Right kidney (tissue), 9 donors: ENCODE results near the gene SMAGP.
A peak's percentile ranks its signal among the peaks of the same experiment; 100 is the strongest.
"Not testable (repeated sequence)": the region's sequence is repeated elsewhere in the genome, so short reads cannot be mapped to it uniquely, and the experiment has no call there.

Experiments used
- DNase-seq: peaks from one replicate; pipeline ENCODE4 v3.0.0-alpha.2; 2016
- long read RNA-seq, 8 donors: transcript quantifications; one replicate each; lab custom pipeline, GENCODE V29; 2026

Gene SMAGP, protein sequence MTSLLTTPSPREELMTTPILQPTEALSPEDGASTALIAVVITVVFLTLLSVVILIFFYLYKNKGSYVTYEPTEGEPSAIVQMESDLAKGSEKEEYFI
- long read RNA-seq, donor 1, transcript SMAGP-203 (4 exons, 2,350 nt) = major isoform, 5 of 11 reads
- long read RNA-seq, donor 1, partial matches to known transcripts = 0 of 11 reads
- long read RNA-seq, donor 1, other reads (novel, unspliced or antisense) = 0 of 11 reads
- long read RNA-seq, donor 2, partial matches to known transcripts = 0 of 10 reads
- long read RNA-seq, donor 2, other reads (novel, unspliced or antisense) = 0 of 10 reads
- long read RNA-seq, donor 3, partial matches to known transcripts = 0 of 4 reads
- long read RNA-seq, donor 3, other reads (novel, unspliced or antisense) = 0 of 4 reads
- long read RNA-seq, donor 4, transcript SMAGP-203 (4 exons, 2,350 nt) = major isoform, 6 of 9 reads
- long read RNA-seq, donor 4, partial matches to known transcripts = 0 of 9 reads
- long read RNA-seq, donor 4, other reads (novel, unspliced or antisense) = 0 of 9 reads
- long read RNA-seq, donor 5, transcript SMAGP-203 (4 exons, 2,350 nt) = major isoform, 9 of 13 reads
- long read RNA-seq, donor 5, partial matches to known transcripts = 0 of 13 reads
- long read RNA-seq, donor 5, other reads (novel, unspliced or antisense) = 0 of 13 reads
- long read RNA-seq, donor 6, transcript SMAGP-203 (4 exons, 2,350 nt) = major isoform, 8 of 13 reads
- long read RNA-seq, donor 6, partial matches to known transcripts = 0 of 13 reads
- long read RNA-seq, donor 6, other reads (novel, unspliced or antisense) = 0 of 13 reads
- long read RNA-seq, donor 7, transcript SMAGP-205 (3 exons, 1,518 nt) = minor isoform, 6 of 19 reads
- long read RNA-seq, donor 7, transcript SMAGP-203 (4 exons, 2,350 nt) = major isoform, 10 of 19 reads
- long read RNA-seq, donor 7, partial matches to known transcripts = 0 of 19 reads
- long read RNA-seq, donor 7, other reads (novel, unspliced or antisense) = 0 of 19 reads
- long read RNA-seq, donor 8, transcript SMAGP-203 (4 exons, 2,350 nt) = major isoform, 5 of 7 reads
- long read RNA-seq, donor 8, partial matches to known transcripts = 0 of 7 reads
- long read RNA-seq, donor 8, other reads (novel, unspliced or antisense) = 0 of 7 reads

DNA sequence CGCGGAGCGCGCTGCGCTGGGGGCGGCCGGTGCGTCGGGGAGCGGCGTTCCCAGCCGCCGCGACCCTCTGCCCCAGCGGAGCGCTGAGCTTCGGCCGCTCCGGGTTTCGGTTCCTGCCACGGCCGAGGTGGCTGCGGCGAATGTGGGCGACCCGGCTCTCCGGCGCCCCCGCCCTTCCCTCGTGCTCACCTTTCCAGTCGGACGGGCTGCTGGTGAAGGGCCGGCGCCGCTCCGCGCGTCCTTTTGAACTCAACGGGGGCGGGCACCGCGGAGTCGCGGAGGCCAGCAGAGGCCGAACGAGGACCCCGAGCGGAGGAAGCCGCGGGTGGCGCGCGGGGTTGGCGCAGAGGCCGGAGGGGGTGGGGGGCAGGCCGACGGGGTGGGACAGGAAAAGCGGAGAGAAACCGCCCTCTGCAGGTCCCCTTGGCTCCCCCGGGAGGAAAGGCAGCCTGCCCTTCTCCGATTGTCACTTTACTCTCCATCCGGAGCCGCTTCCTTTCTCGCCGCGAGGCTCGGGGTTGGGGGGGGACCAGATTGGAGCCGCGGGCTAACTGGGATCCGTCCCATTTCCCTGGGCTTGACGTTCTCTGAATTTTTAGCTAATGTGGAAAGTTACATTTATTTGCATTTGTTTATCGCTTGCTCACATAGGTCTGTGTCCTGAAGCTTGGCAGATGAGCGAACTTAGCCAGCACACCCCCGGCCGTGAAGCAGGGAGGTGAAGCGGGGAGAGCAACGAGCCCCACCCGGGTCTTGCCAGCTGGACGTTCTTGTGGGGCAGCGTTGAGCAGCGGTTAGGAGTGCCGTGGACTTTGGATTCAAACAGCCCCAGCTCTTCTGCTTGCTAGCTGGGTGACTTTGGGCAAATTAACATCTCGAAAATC lies at the start of gene SMAGP:
TSS of gene SMAGP (minus strand) at position 349 of the 884 bp plus-strand sequence. CDS start 1,137 bp downstream, outside the sequence.
- DNase-seq = peak; percentile 76

DNA sequence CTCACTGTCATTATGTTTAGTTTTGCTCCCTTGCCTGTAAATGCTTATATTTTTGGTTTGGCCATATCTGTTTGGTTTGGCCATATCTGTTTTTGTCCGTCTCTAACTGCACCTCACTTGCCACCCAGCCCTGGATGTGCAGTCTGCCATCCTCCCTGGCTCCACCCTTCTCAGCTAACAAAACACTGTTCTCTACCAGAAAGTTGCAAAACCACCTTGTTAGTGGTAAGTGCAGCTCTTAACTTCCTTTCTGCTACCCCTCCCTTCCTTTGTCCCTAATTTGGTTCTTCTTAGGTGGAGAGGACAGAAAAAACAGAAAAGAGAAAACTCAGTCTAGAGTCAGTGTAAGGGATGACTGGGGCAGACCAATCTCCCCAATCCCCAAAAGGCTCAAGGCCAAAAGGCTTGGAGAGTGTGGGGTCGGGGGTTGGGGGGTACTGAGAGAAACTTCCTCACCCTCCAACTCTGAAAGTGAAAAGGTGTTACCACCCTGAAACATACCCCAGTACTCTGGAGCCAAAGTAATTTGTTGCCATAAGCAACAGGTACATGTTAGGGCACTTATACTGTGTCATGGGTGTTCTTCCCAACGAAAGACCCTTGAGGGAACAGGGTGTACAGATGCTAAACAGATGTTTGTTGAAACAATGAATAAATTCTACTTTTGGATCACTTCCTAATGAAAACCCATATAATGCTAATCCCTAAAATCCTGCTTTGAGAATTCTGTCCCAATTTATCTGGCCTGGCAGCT lies 48.8 kb upstream of the SMAGP start:
- DNase-seq = no peak

DNA sequence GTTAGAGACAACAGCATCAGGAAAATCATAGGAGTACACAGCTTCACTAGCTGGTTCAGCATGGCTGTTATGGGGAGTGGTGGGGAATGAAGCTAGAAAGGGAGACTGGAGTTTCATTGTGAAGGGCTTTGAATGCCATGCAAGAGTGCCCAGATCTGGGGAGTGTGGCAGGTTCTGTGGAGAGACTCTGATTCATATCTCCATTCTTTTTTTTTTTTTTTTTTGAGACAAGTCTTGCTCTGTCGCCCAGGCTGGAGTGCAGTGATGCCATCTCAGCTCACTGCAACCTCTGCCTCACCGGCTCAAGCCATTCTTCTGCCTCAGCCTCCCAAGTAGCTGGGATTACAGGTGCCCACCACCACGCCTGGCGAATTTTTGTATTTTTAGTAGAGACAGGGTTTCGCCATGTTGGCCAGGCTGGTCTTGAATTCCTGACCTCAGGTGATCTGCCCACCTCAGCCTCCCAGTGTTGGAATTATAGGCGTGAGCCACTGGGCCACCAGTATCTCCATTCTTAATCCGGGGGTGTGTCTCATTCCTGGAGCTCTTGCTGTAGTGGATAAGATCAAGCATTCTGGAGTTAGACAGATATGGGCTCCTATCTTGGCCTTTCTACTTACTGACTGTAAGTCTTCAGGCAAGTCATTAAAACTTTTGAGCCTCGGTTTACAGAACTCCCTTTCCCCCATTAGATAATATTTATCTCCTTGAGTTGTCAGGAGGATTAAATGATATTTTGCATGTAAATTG lies 48.0 kb upstream of the SMAGP start:
- DNase-seq = not testable (repeated sequence)

DNA sequence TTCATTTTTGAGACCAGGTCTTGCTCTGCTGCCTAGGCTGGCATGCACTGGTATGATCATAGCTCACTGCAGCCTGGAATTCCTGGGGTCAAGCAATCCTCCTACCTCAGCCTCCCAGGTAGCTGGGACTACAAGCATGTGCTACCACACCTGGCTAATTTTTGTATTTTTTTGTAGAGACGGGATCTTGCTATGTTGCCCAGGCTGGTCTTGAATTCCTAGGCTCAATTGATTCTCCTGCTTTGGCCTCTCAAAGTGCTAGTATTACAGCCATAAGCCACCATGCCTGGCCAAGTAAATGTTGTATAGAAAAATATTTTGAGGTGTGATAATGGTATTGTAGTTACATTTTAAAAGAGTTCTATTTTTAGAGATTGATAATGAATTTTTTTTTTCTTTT lies 41.2 kb upstream of the SMAGP start:
- DNase-seq = no peak

DNA sequence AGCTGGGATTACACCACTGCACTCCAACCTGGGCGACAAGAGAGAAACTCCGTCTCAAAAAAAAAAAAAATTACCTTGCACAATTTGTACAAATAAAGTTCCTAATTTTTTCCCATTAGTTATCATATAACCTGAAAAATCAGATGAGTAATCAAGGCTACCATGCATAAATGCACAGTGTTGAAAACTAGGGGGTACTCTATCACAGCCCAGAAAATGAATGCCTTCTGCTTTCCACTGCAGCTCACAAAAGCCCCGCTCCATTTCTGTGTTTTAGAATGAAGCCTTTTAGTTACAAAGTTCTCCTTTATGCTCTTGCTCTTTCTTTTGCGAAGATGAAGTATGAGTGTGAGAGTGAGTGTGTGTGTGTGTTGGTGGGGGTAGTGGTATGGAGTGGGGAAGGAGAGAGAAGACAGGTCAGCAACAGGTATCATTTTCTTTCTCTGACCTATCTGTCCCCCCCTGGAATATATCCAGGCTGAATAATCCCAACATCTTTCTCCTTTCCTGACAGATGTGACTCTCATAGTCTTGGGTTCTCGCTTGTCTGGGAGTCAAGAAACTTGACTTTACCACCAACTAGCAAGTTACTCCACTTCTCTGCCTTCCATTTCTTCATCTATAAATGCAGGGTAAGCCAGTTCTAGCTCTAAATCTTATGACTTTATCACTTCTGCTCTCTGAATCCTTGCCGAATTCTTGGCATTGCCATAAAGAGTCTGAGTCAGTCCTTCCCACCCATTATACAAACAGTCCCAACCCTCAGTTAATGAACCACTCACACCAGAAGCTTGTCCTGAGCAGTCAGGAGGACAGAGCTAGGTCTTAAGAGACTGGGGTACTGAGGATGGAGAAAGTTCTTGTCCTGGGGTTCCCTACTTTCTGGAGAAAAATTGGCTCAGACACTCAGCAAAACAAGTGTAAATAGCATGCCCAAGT lies 37.7 kb upstream of the SMAGP start:
- no peak for DNase-seq

DNA sequence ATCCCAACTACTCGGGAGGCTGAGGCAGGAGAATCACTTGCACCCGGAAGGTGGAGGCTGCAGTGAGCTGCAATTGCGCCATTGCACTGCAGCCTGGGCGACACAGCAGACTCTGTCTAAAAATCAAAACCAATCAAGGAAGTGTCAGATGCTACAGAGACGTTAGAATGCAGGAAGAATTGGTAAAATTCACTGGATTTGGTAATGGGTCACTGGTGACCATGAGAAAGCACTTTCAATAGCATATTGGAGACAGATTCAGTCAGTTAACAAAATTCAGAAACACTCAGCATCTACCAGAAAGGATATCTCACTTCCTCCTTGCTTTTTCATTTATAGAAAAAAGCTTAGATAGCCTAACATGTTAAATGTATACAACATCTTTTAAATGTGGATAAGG lies 36.3 kb upstream of the SMAGP start:
- DNase-seq = no peak

DNA sequence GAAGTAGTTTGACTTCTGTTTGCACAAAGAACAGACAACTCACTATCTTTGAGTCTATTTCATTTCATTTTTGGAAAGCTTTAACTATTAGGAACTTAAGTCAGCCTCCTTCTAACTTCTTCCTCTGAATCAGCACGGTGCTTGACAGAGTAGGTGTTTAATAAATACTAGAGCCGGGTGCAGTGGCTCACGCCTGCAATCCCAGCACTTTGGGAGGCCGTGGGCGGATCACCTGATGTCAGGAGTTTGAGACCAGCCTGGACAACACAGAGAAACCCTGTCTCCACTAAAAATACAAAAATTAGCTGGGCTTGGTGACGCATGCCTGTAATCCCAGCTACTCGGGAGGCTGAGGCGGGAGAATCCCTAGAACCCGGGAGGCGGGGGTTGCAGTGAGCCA lies 30.6 kb upstream of the SMAGP start:
- DNase-seq = not testable (repeated sequence)

DNA sequence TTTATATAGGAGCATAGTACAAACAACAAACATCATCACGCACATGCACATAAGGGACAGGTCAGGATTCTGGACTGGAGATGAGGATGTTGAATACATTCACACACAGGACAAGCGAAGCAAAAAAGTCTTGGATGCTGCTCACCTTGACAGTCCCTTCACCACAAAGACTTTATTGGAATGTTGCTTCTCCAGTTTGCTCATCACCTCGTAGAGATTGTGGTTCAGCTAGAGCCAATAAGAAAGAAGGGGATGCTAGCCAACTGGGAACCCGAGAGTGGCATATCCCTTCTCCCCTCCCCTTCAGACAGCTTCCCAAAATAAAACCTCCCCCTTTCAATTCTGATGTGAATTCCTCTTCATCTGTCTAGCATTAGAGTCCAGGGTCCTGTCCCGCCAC lies 25.4 kb upstream of the SMAGP start:
- no peak for DNase-seq

DNA sequence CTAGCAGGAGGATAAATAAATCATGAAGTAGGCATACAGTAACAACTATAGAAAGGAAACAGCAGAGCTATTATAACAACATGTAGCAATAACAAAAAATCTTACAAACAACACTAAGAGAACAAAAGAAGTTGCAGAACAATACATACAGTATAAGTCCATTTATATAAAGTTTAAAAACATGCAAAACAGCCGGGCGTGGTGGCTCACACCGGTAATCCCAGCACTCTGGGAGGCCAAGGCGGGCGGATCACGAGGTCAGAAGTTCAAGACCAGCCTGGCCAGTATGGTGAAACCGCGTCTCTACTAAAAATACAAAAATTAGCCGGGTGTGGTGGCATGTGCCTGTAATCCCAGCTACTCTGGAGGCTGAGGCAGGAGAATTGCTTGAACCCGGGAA lies 23.9 kb upstream of the SMAGP start:
- not testable (repeated sequence) for DNase-seq

DNA sequence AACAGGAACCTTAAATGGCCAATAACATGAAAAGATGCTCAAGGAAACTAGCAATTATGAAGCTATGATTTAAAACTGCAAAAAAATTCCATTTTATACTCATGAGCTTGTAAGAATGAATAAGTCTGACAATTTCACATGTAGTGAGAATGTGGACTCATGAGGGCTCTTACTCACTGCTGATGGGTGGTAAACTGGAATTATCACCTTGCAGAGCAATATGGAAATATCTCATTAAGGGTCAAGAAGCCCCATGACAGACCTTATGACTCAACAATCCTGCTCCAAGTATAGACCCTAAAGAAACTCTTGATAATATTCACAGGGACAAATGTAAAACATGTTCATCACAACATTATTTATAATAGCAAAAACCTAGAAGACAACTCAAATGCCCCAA lies 23.5 kb upstream of the SMAGP start:
- no peak for DNase-seq

DNA sequence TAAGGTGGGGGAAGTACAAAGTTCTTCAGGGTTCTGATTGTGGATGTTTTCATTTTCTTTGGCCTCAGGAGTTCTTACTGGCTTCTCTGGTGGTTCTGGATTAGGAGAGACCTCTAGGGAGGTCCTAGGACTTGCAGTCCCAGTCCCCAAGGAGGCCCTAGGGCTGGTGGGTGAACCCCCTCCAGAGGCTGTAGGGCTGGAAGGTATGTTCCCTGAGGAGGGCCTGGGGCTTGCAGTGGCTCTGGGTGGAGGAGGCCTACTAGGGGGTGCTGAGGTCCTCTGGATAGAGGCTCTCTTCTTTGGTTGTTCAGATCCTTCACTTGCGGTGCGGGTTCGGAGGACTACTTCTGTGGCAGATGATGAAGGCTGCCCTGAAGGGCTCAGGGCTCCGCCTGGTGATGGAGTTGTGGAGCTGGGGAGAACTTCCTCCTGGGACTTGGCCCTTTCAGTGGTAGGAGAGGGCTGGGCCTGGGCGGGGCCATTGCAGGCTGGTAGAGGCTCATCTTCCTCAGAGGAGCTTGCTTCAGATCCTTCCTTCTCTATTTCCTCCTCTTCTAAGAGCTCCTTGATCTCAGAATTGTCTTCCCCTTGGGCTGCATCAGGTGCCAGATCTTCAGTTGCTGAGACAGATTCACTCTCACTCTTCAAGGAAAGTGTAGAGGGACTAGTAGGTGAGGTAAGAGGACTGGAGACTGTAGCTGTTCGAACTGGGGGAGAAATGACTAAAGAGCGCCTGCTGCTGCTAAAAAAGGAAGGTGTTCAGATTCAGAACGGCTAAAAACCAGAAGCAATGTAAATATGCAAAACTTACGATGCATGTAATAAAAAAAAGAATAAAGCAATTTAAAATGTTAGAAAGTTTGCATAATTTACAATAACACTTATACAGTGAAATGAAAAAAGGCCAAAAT lies 21.6 kb upstream of the SMAGP start:
- DNase-seq = not testable (repeated sequence)

DNA sequence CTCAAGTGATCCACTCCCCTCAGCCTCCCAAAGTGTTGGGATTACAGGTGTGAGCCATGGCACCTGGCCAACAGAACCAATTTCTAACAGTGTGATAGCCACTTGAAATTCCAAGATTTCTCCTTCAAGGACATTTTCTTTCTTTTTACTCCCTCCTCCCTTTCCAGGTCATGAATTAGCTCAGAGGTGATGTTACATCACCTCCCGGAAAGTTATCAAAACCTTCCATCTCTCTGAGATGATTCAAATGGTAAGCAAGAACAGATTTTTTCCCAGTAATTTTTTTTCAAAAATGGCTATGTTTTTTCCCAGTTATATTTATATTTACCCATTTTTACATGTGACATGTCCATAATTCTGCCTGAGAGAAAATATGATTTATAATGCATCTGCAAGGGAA lies 15.6 kb upstream of the SMAGP start:
- DNase-seq = no peak

DNA sequence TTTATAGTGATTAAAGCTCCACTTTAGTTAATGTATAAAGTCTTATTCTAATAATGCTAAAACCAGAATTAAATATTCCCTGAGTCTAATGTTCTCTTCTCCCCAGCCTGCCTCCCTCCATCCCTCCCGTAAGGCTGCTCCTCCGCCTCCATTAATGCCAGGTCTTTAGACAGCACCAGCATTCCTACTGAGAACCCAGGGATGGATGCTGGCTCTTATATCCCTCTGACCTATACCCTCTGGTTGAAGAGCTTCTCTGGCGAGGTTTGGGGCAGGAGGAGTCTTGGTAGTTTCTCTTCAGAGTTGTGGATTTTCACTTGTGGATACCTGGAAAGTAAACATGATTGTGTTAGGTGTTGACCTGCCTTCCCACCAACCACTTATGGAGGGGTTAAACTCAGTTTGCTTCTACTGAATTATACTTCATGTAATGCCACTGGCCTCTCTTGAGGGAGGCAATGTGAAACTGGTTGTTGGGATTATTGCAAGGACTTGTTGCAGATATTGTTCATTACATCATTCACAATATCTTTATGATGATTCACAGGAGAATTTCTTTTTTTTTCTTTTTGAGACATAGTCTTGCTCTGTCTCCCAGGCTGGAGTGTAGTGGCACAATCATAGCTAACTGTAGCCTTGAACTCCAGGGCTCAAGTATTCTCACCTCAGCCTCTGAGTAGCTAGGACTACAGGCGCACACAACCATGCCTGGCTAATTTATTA lies 11.1 kb upstream of the SMAGP start:
- no peak for DNase-seq

DNA sequence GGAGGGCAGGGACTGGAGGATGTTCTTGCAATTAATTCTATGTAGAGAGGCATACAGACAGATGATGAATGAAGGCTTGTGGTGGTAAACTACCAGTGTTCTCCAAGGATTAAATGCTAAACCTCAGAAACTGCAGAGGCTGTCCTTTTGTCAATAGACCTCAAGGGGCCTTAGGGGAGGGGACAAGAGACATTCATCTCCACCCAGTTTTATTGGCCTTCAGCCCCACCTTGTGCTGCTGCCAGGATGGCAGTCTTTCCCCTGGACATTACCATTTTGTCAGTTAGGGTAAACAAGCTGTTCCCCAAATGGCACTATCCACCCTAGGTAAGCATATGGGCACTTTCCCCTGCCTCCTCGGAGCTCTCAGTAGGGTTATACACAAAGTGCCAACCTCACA lies 4.9 kb upstream of the SMAGP start:
- no peak for DNase-seq

DNA sequence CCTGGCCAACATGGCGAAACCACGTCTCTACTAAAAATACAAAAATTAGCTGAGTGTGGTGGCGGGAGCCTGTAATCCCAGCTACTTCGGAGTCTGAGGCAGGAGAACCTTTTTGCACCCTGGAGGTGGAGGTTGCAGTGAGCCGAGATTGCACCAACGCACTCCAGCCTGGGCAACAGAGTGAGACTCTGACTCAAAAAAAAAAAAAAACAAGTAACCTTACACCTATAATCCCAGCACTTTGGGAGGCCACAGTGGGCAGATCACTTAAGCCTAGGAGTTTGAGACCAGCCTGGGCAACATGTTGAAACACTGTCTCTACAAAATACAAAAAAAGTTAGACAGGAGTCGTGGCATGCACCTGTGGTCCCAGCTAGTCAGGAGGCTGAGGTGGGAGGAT lies 2.6 kb upstream of the SMAGP start:
- DNase-seq = not testable (repeated sequence)

DNA sequence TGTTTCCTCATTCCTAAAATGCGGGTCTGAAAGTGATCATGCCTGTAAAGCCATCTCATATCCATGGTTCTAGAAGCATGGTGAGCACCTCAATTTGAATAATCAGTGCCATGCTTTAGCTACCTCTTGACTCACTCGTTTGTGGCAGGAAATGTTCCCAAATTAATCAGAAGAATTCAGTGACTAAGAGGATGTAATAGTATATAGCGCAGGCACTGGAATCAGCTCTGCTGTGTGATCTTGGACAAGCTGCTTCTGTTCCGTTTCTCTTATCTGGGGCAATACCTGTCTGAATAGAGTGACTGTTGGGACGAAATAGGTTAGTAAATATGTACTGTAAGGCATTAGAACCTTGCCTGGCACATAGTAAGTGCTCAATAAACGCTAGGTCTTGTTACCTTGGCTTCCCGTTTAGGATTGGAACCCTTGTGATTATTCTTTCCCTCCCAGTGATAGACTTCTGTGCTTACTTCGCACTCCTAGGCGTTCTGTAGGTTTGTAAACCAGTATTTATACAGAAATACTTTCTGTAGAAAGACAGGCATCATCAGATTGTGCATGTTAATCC lies 820 bp upstream of the SMAGP start:
- DNase-seq = no peak
